Tibial nerve (tissue), 4 donors: ENCODE measurements around the gene CALY. TPM values are rescaled to one million over a fixed set of nuclear protein-coding genes. Genes with fewer than 3 reads are reported as not detected.

Source experiments
- DNase-seq, 2 donors: peaks; one replicate each; pipeline ENCODE4 v3.0.0-alpha.2; 2019; ENCODE audit warnings: low spot score in 2 of 2
- H3K27ac ChIP-seq, 4 donors: fragments of 200-600 bp; sonication (generic) in 3 of 4; one replicate each; pipeline ENCODE4 v1.5.1; 2017 to 2019; ENCODE audit warnings: mild to moderate bottlenecking in 1 of 4
- H3K27me3 ChIP-seq, 2 donors: fragments of 200-600 bp; sonication (generic) in 1 of 2; one replicate each; pipeline versions ENCODE4 v1.5.1 to v1.6.0; 2017 to 2019
- H3K36me3 ChIP-seq, 3 donors: fragments of 200-600 bp; sonication (generic); one replicate each; pipeline ENCODE4 v1.5.1; 2018 to 2019
- H3K4me1 ChIP-seq, 4 donors: fragments of 200-600 bp; sonication (generic) in 3 of 4; one replicate each; pipeline ENCODE4 v1.5.1; 2017 to 2019
- H3K4me3 ChIP-seq, 4 donors: fragments of 200-600 bp; sonication (generic) in 3 of 4; one replicate each; pipeline ENCODE4 v1.5.1; 2017 to 2019; ENCODE audit warnings: mild to moderate bottlenecking in 1 of 4, moderate library complexity in 1 of 4
- H3K9me3 ChIP-seq, 4 donors: fragments of 200-600 bp; sonication (generic) in 3 of 4; one replicate each; pipeline ENCODE4 v1.5.1; 2017 to 2019
- CTCF ChIP-seq, 5 experiments: fragments of 200-600 bp in 3 of 5; fragments of 450-650 bp in 2 of 5; sonication (generic) in 3 of 5; IDR thresholded peaks; one replicate each; pipeline ENCODE4 v1.5.1; 2016 to 2019; ENCODE audit warnings: antibody characterized with exemption in 5 of 5, mild to moderate bottlenecking in 3 of 5, moderate library complexity in 2 of 5
- EP300 ChIP-seq, 2 donors: sonication (generic); formaldehyde crosslinking; IDR thresholded peaks; one replicate each; pipeline ENCODE4 v1.6.1; 2017; ENCODE audit warnings: antibody characterized with exemption in 2 of 2, mild to moderate bottlenecking in 1 of 2
- POLR2A ChIP-seq, 2 donors: fragments of 450-650 bp; IDR thresholded peaks; one replicate each; pipeline ENCODE4 v1.6.1; 2017; ENCODE audit warnings: antibody characterized with exemption in 2 of 2, mild to moderate bottlenecking in 2 of 2, moderate library complexity in 2 of 2
- WGBS, 2 donors: methylation state at CpG; one replicate each; pipeline ENCODE4 v1.1.5; 2018; 5-methylcytosine and 5-hydroxymethylcytosine counted together
- total RNA-seq, 4 donors: library from RNA; depleted of rRNA; stranded (reverse); fragments of >200 nt; gene quantifications; one replicate each; pipeline ENCODE4 v1.1.0, GENCODE V29; 2016

CALY gene
- total RNA-seq, 4 donors from 2014 or later: 0.60 to 4.4 (median 1.2) TPM; not detected in 1

DNA sequence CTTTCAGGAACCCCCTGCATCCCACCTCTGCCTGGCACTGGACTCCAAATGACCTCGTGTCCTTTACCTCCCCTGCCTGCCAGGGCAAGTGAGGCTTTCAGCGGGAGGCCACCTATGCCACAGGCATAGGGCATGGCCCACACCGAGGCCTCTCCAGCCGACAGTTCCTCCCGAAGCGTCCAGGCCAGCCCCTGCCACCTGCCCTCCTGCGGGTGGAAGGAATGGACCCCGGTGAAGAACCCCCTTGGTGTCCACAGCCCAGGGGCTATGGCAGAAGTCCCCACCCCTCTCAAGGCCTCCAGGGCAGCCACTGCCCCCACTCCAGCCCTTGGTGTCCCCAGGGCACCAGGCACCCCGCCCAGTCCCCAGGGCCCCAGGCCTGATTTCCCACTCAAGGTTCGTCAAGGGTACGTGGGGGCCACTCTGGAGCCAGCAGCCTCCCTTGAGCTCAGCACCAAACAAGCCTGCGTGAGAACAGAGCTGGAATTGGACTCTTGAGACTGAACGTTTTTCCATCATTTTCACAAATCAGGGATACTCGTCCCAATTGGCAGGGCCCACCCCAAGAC is 18.1 kb upstream of the CALY start:
- no peak for DNase-seq
- Histone ChIP-seq H3K4me1 (peaks cover 0 to 45% (median 11%) of the 10 kb centered on the region in 4 donors), H3K27me3 (no peaks in the 10 kb centered on the region), H3K27ac (peak overlapping the region in 1 of 4 donors; percentile 15), H3K36me3 (peaks cover 0 to 23% (median 0%) of the 10 kb centered on the region in 3 donors), H3K4me3 (no peak overlapping the region), H3K9me3 (no peaks in the 10 kb centered on the region)
- WGBS, 2 donors: 85 to 91% methylated on average over 14 of the region's 14 CpGs
- no peak for TF ChIP-seq CTCF (IDR thresholded peaks at IDR 0.05)
- no peak for TF ChIP-seq EP300 (IDR thresholded peaks at IDR 0.05)
- no peak for TF ChIP-seq POLR2A (IDR thresholded peaks at IDR 0.05)

DNA sequence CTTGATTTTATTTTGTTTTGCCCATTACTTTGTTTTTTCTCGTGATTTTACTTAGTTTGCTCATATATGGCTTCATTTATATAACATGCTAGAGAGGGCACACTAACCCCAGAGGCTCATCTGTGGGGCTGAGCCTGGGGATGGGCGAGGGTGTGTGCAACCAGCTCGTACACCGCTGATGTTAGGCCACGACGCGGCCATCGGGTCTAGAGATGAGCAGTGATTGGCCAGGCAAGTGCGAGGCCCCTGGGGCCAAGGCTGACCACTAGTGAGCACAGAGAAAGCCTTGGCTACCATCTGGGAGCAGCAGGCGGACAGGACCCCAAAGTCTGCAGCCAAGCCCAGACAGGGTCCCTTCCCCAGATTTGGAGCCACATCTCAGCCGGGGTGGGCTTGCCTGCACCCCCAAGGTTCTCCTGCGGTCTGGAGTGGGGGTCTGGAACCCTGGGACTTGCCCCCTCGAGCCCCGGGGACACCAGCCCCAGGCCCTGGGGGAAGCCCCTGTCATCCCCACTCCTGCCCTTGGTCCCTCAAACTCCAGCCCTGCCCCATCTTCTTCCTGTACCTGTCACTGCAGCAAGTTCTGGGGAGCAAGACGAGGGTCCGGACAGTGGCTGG is 17.4 kb upstream of the CALY start:
- Histone ChIP-seq H3K4me3 (no peak overlapping the region), H3K27me3 (no peaks in the 10 kb centered on the region), H3K36me3 (peaks cover 0 to 23% (median 0%) of the 10 kb centered on the region in 3 donors), H3K9me3 (no peaks in the 10 kb centered on the region), H3K4me1 (peaks cover 0 to 49% (median 13%) of the 10 kb centered on the region in 4 donors), H3K27ac (no peak overlapping the region)
- no peak for DNase-seq
- WGBS, 2 donors: 79 to 82% methylated on average over 16 of the region's 16 CpGs
- TF ChIP-seq EP300 (IDR thresholded peaks at IDR 0.05) (no peak), CTCF (IDR thresholded peaks at IDR 0.05) (no peak), POLR2A (IDR thresholded peaks at IDR 0.05) (no peak)

- DNase-seq: no peak
- Histone ChIP-seq H3K27ac (no peak overlapping the region), H3K4me3 (no peak overlapping the region), H3K36me3 (peaks cover 0 to 23% (median 0%) of the 10 kb centered on the region in 3 donors), H3K4me1 (peaks cover 0 to 49% (median 13%) of the 10 kb centered on the region in 4 donors), H3K9me3 (no peaks in the 10 kb centered on the region), H3K27me3 (no peaks in the 10 kb centered on the region)
- 69 to 74% methylated on average over 12 to 13 of the region's 16 CpGs for WGBS, 2 donors
- TF ChIP-seq POLR2A (IDR thresholded peaks at IDR 0.05) (no peak), CTCF (IDR thresholded peaks at IDR 0.05) (no peak), EP300 (IDR thresholded peaks at IDR 0.05) (no peak)
Observed at GRCh38 chr10:133353202-133353959, 16.7 kb upstream of the CALY start.

DNA sequence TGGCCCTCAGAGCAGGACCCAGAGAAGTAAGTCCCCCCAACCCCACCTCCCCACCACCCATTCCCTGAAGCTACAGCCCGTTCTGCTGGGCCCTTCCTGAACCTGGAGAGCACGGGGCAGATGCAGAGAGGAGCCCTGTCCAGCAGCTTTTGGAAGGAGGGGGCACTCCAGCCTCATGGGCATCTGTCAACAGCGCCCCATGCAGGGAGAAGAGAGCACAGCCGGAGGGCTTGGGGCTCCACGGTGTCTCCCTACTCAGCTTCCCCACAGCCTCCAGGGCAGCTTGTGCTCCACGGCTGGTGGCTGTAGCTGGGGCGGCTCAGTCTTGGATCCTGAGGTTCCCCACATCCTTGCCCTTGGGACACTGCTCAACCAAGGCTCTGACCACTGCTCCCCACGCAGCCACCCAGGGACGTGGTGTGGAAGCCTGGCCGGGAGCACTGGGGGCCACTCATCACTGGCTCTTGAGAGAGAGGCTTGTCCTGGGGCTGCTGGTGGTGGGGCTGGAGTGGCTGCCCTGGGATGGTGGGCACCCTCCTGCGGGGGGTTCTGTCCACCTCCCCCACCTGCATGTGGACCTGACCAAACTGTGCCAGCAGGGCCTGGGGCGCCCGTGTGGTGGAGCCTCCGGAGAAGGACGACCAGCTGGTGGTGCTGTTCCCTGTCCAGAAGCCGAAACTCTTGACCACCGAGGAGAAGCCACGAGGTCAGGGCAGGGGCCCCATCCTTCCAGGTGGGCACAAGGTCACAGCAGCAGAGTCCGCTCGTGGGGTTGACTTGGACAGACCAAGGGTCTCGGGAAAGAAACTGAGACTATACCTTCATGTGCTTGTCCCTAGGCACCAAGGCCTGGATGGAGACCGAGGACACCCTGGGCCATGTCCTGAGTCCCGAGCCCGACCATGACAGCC is 15.0 kb upstream of the CALY start:
- H3K36me3 ChIP-seq: peaks cover 0 to 23% (median 0%) of the 10 kb centered on the region in 3 donors
- H3K4me1 ChIP-seq: peaks cover 0 to 56% (median 13%) of the 10 kb centered on the region in 4 donors
- H3K9me3 ChIP-seq: no peaks in the 10 kb centered on the region
- peaks cover 0 to 8% of the 10 kb centered on the region in 2 donors for H3K27me3 ChIP-seq
- WGBS, 2 donors: 68 to 80% methylated on average over 11 to 13 of the region's 24 CpGs
- no peak overlapping the region for H3K4me3 ChIP-seq
- DNase-seq: no peak
- TF ChIP-seq EP300 (IDR thresholded peaks at IDR 0.05) (no peak), CTCF (IDR thresholded peaks at IDR 0.05) (no peak), POLR2A (IDR thresholded peaks at IDR 0.05) (no peak)
- H3K27ac ChIP-seq: no peak overlapping the region
